HG02973 (cell line): ENCODE data around the gene CAPN7.

Experiments
- ATAC-seq: cut with Tn5 transposase; IDR thresholded peaks from one replicate; pipeline ENCODE4 v1.9.1; 2021; ENCODE audit warnings: moderate library complexity; ENCODE audit not compliant: unreplicated experiment

CAPN7 gene

DNA sequence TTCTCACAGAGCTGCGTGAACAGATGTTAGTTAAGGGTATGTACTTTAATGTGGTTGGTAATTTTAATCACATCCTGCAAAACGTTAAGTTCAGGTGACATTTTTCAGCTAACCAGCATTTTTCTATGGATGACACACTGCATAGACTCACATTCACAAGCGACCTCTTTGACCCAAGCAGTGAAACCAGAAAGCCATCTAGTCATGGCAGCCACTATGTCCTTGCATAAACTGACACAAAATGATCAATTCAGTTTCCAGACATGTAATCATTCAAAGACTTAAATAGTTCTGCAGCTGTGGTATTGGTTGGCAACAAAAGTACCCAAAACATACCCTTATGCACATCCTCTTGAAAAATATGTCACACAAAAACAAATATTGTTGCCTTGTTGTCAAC lies 7.4 kb upstream of the CAPN7 start:
- ATAC-seq = no peak

DNA sequence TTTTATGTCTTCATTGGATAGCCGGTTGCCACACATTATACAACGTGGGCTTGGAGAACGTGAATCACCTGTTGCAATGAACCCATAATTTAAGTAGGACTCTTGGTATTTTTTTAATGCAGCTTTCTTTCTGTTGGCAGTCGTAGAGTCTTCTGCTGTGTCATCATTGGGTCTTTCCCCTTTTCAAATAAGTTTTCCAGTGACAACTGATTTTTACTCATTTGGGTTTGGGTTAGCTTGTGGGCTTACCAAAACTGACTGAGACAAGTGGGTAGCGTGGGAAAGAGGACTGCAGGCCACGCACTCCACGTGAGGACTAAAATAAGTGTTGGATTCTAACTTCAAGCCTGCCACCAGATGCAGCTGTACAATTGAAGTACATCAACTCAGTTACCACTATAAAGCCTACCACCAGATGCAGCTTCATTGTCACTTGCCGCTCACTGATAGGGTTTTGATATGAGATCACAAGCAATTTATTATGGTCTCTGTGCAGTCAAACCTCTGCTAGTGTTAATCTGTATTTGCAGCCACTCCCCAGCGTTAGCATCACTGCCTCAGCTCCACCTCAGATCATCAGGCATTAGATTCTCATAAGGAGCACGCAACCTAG lies 6.4 kb upstream of the CAPN7 start:
- no peak for ATAC-seq

- ATAC-seq = no peak
Observed at GRCh38 chr3:15204005-15204404, 2.0 kb upstream of the CAPN7 start.

DNA sequence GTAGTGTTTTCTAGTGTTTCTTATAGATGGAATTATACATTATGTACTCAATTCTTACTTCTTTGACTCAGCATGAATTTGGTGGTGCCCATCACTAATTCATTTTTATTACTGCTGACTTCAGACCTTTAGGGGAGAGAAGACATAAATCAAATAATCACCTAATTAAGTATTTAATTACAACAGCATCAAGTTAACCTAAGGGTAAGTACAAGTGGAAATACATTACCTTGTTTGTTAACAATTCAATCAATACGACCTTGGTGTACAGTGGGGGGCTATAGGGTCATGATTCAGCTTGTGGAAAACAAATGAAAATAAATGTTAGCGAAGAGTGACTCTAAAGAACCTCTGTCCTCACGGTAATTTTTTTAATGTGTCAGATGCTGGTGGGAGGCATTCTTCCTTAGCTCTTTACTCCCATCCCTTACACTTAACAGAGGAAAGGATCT lies 538 bp upstream of the CAPN7 start:
- no peak for ATAC-seq

DNA sequence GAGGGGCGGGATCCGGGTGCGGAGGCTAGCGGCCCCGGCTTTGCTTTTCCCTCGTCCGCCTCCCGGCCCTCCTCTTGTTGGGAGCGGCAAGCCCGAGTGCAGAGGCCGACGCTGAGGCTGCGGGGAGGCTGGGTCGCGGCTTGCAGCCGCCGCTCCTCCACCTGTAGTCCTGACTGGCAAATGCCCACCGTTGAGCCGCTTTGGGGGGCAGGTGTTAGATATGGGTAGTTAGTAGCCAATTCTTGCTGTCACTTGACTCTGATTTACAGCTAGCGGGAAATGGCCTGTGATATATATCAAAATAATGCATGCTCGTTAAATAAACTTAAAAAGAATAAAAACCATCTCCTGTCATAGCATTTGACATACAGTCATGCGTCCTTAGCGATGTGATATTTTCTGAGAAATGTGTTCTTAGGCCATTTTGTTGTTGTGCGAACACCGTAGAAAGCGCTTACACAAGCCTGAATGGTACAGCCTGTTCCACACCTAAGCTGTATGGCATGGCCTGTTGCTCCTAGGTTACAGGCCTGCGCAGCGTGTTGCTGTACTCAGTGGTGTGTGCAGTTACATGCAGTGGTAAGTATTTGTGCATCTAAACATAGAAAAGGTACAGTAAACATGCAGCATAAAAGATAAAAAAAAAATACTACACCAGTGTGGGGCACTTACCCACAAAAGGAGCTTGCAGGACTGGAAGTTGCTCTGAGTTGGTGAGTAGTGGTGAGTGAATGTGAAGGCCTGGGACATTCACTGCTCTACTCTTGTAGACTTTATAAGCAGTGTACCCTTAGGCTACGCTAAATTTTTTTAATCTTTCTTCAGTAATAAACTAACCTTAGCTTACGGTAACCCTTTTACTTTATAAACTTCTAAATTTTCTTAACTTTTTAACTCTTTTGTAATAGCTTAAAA lies 873 bp downstream of the CAPN7 start:
- peak; percentile 9 for ATAC-seq

- ATAC-seq = no peak
Observed at GRCh38 chr3:15207836-15208504, 1.9 kb downstream of the CAPN7 start.

DNA sequence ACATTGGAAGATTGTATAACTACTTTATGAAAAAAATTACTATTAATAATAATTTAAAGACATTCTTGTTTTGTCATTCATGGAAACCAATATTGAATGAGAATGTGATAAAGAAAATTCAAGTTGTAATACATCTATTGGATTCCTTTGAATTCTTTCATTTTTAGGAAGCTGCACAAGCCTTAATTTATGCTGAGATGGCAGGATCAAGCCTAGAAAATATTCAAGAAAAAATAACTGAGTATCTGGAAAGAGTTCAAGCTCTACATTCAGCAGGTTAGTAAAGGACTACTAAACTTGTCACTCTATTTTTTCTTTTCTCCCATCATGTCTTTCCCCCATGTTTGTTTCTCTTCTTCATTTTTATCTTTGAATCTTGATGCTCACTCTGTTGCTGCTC lies 5.9 kb downstream of the CAPN7 start:
- ATAC-seq = no peak

GRCh38 chr3:15214758-15215157 lies 8.7 kb downstream of the CAPN7 start:
- no peak for ATAC-seq

- ATAC-seq = no peak
Observed at GRCh38 chr3:15215996-15216395, 9.9 kb downstream of the CAPN7 start.

DNA sequence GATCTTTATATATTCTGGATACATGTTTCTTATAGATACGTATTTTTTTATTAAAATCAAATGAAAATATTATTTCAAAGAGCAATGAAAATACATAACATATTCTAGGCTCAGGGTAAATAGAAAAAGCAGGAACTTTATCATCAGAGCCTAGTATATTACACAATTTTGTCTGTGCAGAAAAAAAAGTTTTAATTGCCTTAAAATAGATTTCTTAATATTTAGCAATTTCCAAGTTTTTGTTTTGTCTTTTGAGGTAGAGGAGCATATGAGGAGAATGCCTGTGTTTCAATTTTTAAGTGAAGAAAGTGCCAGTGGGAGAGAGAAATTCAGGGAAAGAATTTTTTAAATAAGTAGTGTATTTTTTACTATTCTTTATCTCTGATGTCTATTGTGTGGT lies 10.5 kb downstream of the CAPN7 start:
- no peak for ATAC-seq

- ATAC-seq = no peak
Observed at GRCh38 chr3:15217011-15217671, 11.1 kb downstream of the CAPN7 start.

DNA sequence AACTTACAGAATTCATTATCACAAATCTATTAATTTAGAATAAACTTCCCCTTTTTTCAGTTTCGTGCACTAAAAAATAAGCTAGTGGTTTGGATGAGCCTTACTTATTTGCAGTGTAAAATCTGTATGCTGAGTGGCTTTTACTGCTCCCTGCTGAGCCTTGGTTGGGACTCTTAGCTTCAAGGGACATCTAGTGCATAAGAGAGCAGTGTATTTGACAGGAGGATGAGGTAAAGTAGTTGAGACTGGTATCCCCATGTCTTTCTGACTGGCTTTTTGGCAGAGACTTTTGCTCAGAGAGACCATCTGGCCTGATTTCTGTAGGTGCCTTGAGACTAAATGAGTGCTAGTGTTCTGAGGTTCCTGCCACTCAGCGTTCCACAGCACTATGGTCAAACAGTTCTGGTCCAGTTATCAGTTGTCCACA lies 11.8 kb downstream of the CAPN7 start:
- ATAC-seq = no peak

DNA sequence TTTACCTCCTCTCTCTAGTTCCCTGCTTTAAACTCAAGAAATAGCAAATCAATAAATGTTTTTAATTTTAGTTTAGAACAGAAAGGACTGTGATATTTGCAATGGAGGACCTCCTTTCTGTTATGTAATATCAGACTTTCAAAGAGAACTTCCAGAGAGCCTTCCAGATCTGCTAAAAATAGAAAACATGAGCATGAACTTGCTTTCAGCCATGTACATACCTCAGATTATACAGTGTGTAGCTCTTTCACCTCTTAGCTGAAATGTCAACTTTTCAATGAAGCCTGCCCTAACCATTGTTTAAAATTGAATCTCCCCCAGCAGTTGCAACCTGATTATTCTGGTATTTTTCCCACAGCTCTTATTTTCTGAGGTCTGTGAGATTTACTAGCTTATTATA lies 12.6 kb downstream of the CAPN7 start:
- ATAC-seq = no peak

DNA sequence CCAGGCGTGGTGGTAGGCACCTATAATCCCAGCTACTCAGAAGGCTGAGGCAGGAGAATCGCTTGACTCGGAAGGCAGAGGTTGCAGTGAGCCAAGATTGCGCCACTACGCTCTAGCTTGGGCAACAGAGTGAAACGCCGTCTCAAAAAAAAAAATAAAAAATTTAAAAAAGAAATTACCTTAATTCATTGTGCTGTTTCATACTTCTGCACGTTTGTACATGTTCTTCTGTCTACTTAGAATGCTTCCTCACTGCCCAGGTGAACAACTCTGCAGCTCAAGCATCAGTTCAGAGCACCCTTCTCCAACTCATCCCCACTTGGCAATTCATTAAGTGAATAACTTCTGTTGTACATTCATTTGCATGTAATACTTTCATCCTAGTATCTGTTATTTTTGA lies 14.0 kb downstream of the CAPN7 start:
- ATAC-seq = no peak

- no peak for ATAC-seq
Observed at GRCh38 chr3:15220661-15221060, 14.6 kb downstream of the CAPN7 start.

GRCh38 chr3:15221574-15222217 lies 15.7 kb downstream of the CAPN7 start:
- ATAC-seq = no peak

DNA sequence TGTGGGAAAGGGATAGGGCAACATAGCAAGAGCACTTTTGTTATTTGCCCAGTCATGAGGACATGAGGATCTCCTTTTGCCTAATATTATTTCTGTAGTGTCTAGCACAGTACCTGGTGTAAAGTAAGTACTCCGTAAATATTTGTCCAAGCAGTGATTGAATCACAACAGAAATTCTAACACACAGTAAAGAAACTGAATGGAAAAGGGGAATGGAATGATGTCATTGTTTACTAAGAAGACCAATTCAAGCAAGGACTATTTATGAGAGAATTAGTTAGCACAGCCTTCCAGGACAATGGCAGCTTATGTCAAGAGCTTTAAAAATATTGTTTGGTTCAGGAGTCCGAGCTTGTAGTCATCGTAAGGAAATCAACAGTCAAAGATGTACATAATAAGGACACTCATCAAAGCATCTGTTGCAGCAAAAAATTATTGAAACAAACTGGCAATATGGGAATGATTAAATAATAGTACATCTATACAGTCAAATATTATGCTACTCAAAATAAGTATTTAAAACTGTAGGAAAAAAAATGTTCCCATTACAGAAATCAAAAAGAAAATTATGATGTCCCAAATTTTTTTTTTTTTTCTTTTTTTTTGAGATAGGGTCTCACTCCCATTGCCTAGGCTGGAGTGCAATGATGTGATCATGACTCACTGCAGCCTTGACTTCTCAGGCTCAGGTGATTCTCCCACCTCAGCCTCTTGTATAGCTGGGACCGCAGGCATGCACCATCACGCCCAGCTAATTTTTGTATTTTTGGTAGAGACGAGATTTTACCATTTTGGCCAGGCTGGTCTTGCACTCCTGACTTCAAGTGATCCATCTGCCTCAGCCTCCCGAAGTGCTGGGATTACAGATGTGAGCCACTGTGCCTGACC lies 17.9 kb downstream of the CAPN7 start:
- no peak for ATAC-seq

DNA sequence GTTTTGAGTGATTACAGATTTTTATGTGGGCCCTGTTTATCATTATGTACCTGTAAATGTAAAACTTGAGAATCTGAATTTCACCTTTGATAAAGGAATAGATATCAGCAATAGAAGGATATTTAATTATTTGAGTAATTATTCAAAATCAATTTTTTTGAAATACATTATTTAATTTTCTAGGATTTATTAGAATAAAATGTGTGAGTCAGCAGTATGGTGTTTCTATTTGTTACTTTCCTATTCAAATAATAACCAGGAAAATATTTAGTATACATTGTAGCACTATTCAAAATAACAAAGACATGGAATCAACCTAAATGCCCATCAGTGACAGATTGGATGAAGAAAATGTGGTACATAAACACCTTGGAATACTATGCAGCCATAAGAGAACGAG lies 22.1 kb downstream of the CAPN7 start:
- no peak for ATAC-seq

DNA sequence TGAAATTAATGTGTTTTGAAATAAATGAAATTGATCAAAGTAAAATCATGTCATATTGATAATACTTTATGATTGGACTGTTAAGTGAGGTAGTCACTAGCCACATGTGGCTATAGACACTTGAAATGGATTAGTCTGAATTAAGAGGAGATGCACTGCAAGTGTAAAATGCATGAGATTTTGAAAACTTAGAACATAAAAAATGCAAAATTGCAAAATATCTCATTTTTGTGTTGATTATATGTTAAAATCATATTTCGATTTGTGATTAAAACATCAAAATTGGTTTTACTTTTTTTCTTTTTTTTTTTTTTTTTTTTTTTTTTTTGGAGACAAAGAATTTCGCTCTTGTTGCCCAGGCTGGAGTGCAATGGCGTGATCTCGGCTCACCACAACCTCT lies 23.2 kb downstream of the CAPN7 start:
- no peak for ATAC-seq

DNA sequence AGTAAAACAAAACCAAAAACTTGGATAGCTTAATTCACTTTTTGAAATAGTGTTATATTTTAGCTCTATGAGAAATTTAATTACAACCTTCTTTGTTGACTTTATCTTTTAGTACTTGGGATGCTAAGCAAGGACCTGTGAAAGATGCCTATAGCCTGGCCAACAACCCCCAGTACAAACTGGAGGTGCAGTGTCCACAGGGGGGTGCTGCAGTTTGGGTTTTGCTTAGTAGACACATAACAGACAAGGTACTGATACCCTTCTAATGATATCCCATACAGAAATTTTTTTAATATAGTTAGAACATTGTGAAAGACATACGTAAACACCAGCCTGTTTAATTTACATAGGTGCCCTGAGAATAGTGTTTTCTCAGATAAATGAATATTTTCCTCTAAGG lies 35.3 kb downstream of the CAPN7 start:
- ATAC-seq = no peak
